Mononuclear cell (primary cell): ENCODE data around the gene GNAL. TPM values are rescaled to one million over a fixed set of nuclear protein-coding genes. Genes with fewer than 3 reads are reported as not detected.
A peak's percentile ranks its signal among the peaks of the same experiment; 100 is the strongest.
"Not testable (repeated sequence)": the region's sequence is repeated elsewhere in the genome, so short reads cannot be mapped to it uniquely, and the experiment has no call there.

ENCODE experiments used
- H3K27me3 ChIP-seq: 2 replicates; pipeline ENCODE4 v1.6.0; 2011; ENCODE audit warnings: low read length, control low read depth; ENCODE audit not compliant: insufficient read depth
- H3K4me1 ChIP-seq: 2 replicates; pipeline ENCODE4 v1.5.1; 2011; ENCODE audit warnings: mild to moderate bottlenecking, low read length, control low read depth; ENCODE audit not compliant: insufficient read depth
- H3K4me3 ChIP-seq: 2 replicates; pipeline ENCODE4 v1.5.1; 2011; ENCODE audit warnings: mild to moderate bottlenecking, low read length, moderate library complexity
- H3K9me3 ChIP-seq: 2 replicates; pipeline ENCODE4 v1.5.1; 2011; ENCODE audit warnings: low read depth, mild to moderate bottlenecking, control low read depth, low read length
- total RNA-seq: library from RNA; depleted of rRNA; stranded (reverse); fragments of >200 nt; gene quantifications from one replicate; pipeline ENCODE4 v1.2.3, GENCODE V29; 2012

GNAL gene
- total RNA-seq, 1 donor: 0.84 TPM

- Histone ChIP-seq H3K9me3 (no peaks in the 10 kb centered on the region), H3K4me1 (peaks cover 28% of the 10 kb centered on the region), H3K4me3 (no peak overlapping the region), H3K27me3 (no peaks in the 10 kb centered on the region)
Measured at GRCh38 chr18:11906176-11906575, 217.1 kb downstream of the GNAL start.

GRCh38 chr18:11906926-11907874 is 218.1 kb downstream of the GNAL start:
- H3K27me3 ChIP-seq: no peaks in the 10 kb centered on the region
- no peaks in the 10 kb centered on the region for H3K9me3 ChIP-seq
- H3K4me1 ChIP-seq: peaks cover 28% of the 10 kb centered on the region
- H3K4me3 ChIP-seq: peak overlapping the region; percentile 81

- Histone ChIP-seq H3K9me3 (no peaks in the 10 kb centered on the region), H3K27me3 (no peaks in the 10 kb centered on the region), H3K4me1 (peaks cover 28% of the 10 kb centered on the region), H3K4me3 (peak within 1 kb of the TSS; percentile 81)
Measured at GRCh38 chr18:11908182-11909060, 219.4 kb downstream of the GNAL start, which contains the start of gene MPPE1. TSS of gene MPPE1 (minus strand) at chr18:11908317. CDS start at chr18:11897264, 11,053 bp downstream.

- Histone ChIP-seq H3K4me1 (peaks cover 28% of the 10 kb centered on the region), H3K9me3 (no peaks in the 10 kb centered on the region), H3K27me3 (no peaks in the 10 kb centered on the region), H3K4me3 (peak overlapping the region; percentile 81)
Measured at GRCh38 chr18:11909061-11909455, 220.0 kb downstream of the GNAL start.

GRCh38 chr18:11909591-11910026 is 220.5 kb downstream of the GNAL start:
- peaks cover 28% of the 10 kb centered on the region for H3K4me1 ChIP-seq
- peak overlapping the region; percentile 81 for H3K4me3 ChIP-seq
- H3K27me3 ChIP-seq: no peaks in the 10 kb centered on the region
- no peaks in the 10 kb centered on the region for H3K9me3 ChIP-seq

GRCh38 chr18:11916880-11917279 is 227.8 kb downstream of the GNAL start:
- H3K9me3 ChIP-seq, H3K27me3 ChIP-seq, H3K4me3 ChIP-seq: not testable (repeated sequence)
- H3K4me1 ChIP-seq: peaks cover 34% of the 10 kb centered on the region

GRCh38 chr18:11919522-11919921 is 230.5 kb downstream of the GNAL start:
- H3K27me3 ChIP-seq, H3K4me3 ChIP-seq, H3K9me3 ChIP-seq: not testable (repeated sequence)
- peaks cover 36% of the 10 kb centered on the region for H3K4me1 ChIP-seq

GRCh38 chr18:11923450-11923849 is 234.4 kb downstream of the GNAL start:
- Histone ChIP-seq H3K4me3 (no peak overlapping the region), H3K27me3 (no peaks in the 10 kb centered on the region), H3K4me1 (peaks cover 39% of the 10 kb centered on the region), H3K9me3 (no peaks in the 10 kb centered on the region)

GRCh38 chr18:11925800-11926481 is 236.9 kb downstream of the GNAL start:
- Histone ChIP-seq H3K27me3 (no peaks in the 10 kb centered on the region), H3K4me3 (no peak overlapping the region), H3K4me1 (peaks cover 30% of the 10 kb centered on the region), H3K9me3 (no peaks in the 10 kb centered on the region)

GRCh38 chr18:11927497-11927896 is 238.4 kb downstream of the GNAL start:
- Histone ChIP-seq H3K4me1 (peaks cover 26% of the 10 kb centered on the region), H3K4me3 (no peak overlapping the region), H3K9me3 (no peaks in the 10 kb centered on the region), H3K27me3 (no peaks in the 10 kb centered on the region)

GRCh38 chr18:11932393-11932792 is 243.3 kb downstream of the GNAL start:
- no peaks in the 10 kb centered on the region for H3K9me3 ChIP-seq
- H3K27me3 ChIP-seq: no peaks in the 10 kb centered on the region
- peaks cover 9% of the 10 kb centered on the region for H3K4me1 ChIP-seq
- H3K4me3 ChIP-seq: no peak overlapping the region

Other genes with a start within 250 kb of the GNAL start
- gene SLC35G4, start 79.7 kb upstream of the GNAL start, total RNA-seq: not detected
- 211 TPM for gene CHMP1B, start 162.1 kb downstream of the GNAL start, total RNA-seq
- 30.7 TPM for gene MPPE1, start 219.1 kb downstream of the GNAL start, total RNA-seq